ENCODE data around the gene CSTPP1.

CSTPP1 gene

DNA sequence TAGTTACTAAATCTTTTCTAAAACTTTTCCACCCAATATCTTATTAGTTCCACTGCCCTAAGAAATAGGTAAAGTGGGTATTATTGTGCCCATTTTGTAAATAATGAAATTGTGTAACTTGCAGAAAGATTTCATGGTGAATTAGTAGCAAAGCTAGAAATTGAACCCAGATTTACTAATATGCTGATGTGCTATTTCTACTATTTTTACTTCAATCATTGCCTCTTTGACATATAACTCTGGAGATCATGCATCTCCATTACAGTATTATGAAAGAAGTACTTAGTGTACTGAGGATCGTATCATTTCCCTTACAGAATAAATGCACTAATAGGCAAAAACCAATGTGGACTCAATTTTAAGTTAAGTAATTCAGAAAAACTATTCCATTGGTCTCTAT lies 119.0 kb downstream of the CSTPP1 start:
- H3K27me3 ChIP-seq (ENCODE audit: control insufficient read depth, low read length) = no peaks in the 10 kb centered on the region
- no peak for TF ChIP-seq EZH2phosphoT487 (IDR thresholded peaks at IDR 0.05; ENCODE audit: borderline replicate concordance, low read length)
- TF ChIP-seq, protein P1, sequence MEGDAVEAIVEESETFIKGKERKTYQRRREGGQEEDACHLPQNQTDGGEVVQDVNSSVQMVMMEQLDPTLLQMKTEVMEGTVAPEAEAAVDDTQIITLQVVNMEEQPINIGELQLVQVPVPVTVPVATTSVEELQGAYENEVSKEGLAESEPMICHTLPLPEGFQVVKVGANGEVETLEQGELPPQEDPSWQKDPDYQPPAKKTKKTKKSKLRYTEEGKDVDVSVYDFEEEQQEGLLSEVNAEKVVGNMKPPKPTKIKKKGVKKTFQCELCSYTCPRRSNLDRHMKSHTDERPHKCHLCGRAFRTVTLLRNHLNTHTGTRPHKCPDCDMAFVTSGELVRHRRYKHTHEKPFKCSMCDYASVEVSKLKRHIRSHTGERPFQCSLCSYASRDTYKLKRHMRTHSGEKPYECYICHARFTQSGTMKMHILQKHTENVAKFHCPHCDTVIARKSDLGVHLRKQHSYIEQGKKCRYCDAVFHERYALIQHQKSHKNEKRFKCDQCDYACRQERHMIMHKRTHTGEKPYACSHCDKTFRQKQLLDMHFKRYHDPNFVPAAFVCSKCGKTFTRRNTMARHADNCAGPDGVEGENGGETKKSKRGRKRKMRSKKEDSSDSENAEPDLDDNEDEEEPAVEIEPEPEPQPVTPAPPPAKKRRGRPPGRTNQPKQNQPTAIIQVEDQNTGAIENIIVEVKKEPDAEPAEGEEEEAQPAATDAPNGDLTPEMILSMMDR (IDR thresholded peaks at IDR 0.05; ENCODE audit: low read depth, low read length, poor library complexity, severe bottlenecking) = no peak

DNA sequence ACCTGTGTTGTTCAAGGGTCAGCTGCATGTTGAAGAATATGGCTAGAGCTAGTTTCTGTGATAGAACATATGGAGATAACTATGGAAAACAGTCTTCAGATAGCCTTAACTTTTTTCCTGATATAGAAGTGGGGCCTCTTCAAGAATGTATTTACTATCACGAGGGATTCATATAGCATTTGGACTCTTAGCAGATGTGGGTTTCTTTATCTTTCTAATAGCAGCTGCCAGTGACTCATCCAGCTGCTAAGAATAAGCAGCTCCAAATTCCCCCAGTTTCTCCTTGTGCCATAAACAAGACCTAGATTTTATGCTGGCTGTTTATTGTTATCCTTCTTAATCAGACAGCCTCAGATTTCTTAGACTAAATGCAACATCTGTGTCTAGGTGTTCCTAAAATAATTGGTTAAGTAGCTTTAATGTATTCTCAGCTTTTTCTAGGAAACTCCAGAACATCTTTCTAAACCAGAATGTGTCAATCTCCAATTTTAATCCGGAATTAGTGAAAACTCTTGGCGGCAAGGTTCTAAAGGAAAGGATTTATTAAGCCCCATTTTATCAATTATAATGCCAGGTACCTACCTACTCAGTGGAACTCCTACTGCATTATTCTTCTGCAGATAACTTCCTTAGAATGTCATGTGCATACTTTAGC lies 119.8 kb downstream of the CSTPP1 start:
- Histone ChIP-seq H3K36me3 (ENCODE audit: control insufficient read depth, low read length) (no peaks in the 10 kb centered on the region), H3K4me1 (ENCODE audit: control insufficient read depth, low read length) (peaks cover 19% of the 10 kb centered on the region), H3K79me2 (ENCODE audit: control insufficient read depth, low read length) (no peaks in the 10 kb centered on the region), H3K9me3 (ENCODE audit: control insufficient read depth, insufficient read depth, low read length) (no peaks in the 10 kb centered on the region), H3K4me2 (ENCODE audit: low read length) (no peak overlapping the region; the same call in 1 of the 2 replicates), H3K27me3 (ENCODE audit: control insufficient read depth, low read length) (no peaks in the 10 kb centered on the region), H3F3A (ENCODE audit: control insufficient read depth, insufficient read depth) (no peaks in the 10 kb centered on the region), H3K4me3 (ENCODE audit: low read length) (no peak overlapping the region), H3K27ac (ENCODE audit: low read depth, low read length) (no peak overlapping the region), H3K9me2 (replicated peaks; ENCODE audit: control insufficient read depth, low read length) (no peaks in the 10 kb centered on the region), H4K20me1 (ENCODE audit: control insufficient read depth, insufficient read depth, low read depth, low read length) (no peaks in the 10 kb centered on the region)
- TF ChIP-seq, protein P1 (IDR thresholded peaks at IDR 0.05; ENCODE audit: low read depth, low read length, poor library complexity, severe bottlenecking) = no peak
- TF ChIP-seq EZH2phosphoT487 (IDR thresholded peaks at IDR 0.05; ENCODE audit: borderline replicate concordance, low read length) = no peak

More for the DNA sequence above, 119.0 kb downstream of the CSTPP1 start:
- no peaks in the 10 kb centered on the region for H4K20me1 ChIP-seq (ENCODE audit: control insufficient read depth, insufficient read depth, low read depth, low read length)
- H3K4me2 ChIP-seq (ENCODE audit: low read length) = no peak overlapping the region
- H3K4me3 ChIP-seq (ENCODE audit: low read length) = no peak overlapping the region
- no peaks in the 10 kb centered on the region for H3K9me2 ChIP-seq (replicated peaks; ENCODE audit: control insufficient read depth, low read length)
- H3F3A ChIP-seq (ENCODE audit: control insufficient read depth, insufficient read depth) = no peaks in the 10 kb centered on the region
- H3K9me3 ChIP-seq (ENCODE audit: control insufficient read depth, insufficient read depth, low read length) = no peaks in the 10 kb centered on the region
- H3K79me2 ChIP-seq (ENCODE audit: control insufficient read depth, low read length) = no peaks in the 10 kb centered on the region
- no peaks in the 10 kb centered on the region for H3K36me3 ChIP-seq (ENCODE audit: control insufficient read depth, low read length)
- H3K4me1 ChIP-seq (ENCODE audit: control insufficient read depth, low read length) = peaks cover 19% of the 10 kb centered on the region
- H3K27ac ChIP-seq (ENCODE audit: low read depth, low read length) = no peak overlapping the region

DNA sequence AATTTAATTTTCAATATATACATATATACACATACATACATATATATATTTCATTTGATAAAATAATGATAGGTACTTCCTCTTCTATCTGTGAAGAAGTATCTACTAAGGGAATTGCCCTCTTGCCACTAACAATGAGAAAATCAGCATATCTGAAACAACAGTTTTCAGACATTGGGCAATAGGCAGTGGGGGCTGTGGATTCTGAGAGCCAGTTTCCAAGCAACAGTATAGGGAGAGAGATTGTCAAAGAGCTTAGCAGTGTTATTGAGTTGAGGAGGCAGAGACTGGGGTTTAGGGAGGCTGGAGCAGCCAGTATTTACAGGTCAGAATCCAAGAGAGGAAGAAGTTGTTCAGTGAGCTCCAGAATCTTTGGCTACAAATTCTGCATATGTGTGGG lies 120.8 kb downstream of the CSTPP1 start:
- peaks cover 19% of the 10 kb centered on the region for H3K4me1 ChIP-seq (ENCODE audit: control insufficient read depth, low read length)
- no peaks in the 10 kb centered on the region for H3K36me3 ChIP-seq (ENCODE audit: control insufficient read depth, low read length)
- no peak for TF ChIP-seq EZH2phosphoT487 (IDR thresholded peaks at IDR 0.05; ENCODE audit: borderline replicate concordance, low read length)
- TF ChIP-seq, protein P1 (IDR thresholded peaks at IDR 0.05; ENCODE audit: low read depth, low read length, poor library complexity, severe bottlenecking) = no peak
- no peaks in the 10 kb centered on the region for H3K79me2 ChIP-seq (ENCODE audit: control insufficient read depth, low read length)
- H3K27me3 ChIP-seq (ENCODE audit: control insufficient read depth, low read length) = no peaks in the 10 kb centered on the region
- H3K9me2 ChIP-seq (replicated peaks; ENCODE audit: control insufficient read depth, low read length) = no peaks in the 10 kb centered on the region
- no peak overlapping the region for H3K4me3 ChIP-seq (ENCODE audit: low read length)
- H3K4me2 ChIP-seq (ENCODE audit: low read length) = no peak overlapping the region
- H3K9me3 ChIP-seq (ENCODE audit: control insufficient read depth, insufficient read depth, low read length) = no peaks in the 10 kb centered on the region
- H3F3A ChIP-seq (ENCODE audit: control insufficient read depth, insufficient read depth) = no peaks in the 10 kb centered on the region
- no peaks in the 10 kb centered on the region for H4K20me1 ChIP-seq (ENCODE audit: control insufficient read depth, insufficient read depth, low read depth, low read length)
- H3K27ac ChIP-seq (ENCODE audit: low read depth, low read length) = no peak overlapping the region

Data from DOHH2 (cell line).